DOHH2 (cell line): ENCODE results near the gene CACNA2D4.

ENCODE experiments used
- H3F3A ChIP-seq: fragments of 200-600 bp; sonication (generic), shearing (Covaris generic); 2 replicates; pipeline ENCODE4 v1.6.0; 2016; ENCODE audit warnings: antibody characterized with exemption, mild to moderate bottlenecking; ENCODE audit not compliant: control insufficient read depth, insufficient read depth
- H3K27ac ChIP-seq: fragments of 200-600 bp; sonication (generic); 2 replicates; pipeline ENCODE4 v1.5.1; 2014; ENCODE audit warnings: low read depth, mild to moderate bottlenecking, low read length, moderate library complexity
- H3K27me3 ChIP-seq: fragments of 200-600 bp; sonication (generic); 2 replicates; pipeline ENCODE4 v1.6.1; 2014; ENCODE audit warnings: mild to moderate bottlenecking, low read length, mixed read lengths; ENCODE audit not compliant: control insufficient read depth
- H3K36me3 ChIP-seq: fragments of 200-600 bp; sonication (generic); 2 replicates; pipeline ENCODE4 v1.6.1; 2014; ENCODE audit warnings: mild to moderate bottlenecking, low read length, moderate library complexity, mixed read lengths; ENCODE audit not compliant: control insufficient read depth
- H3K4me1 ChIP-seq: fragments of 200-600 bp; sonication (generic); 2 replicates; pipeline ENCODE4 v1.6.1; 2014; ENCODE audit warnings: mild to moderate bottlenecking, low read length, mixed read lengths; ENCODE audit not compliant: control insufficient read depth
- H3K4me2 ChIP-seq: fragments of 200-600 bp; sonication (generic); 2 replicates; pipeline ENCODE4 v1.6.0; 2014; ENCODE audit warnings: mild to moderate bottlenecking, low read length, moderate library complexity
- H3K4me3 ChIP-seq: fragments of 200-600 bp; sonication (generic); 2 replicates; pipeline ENCODE4 v1.5.1; 2014; ENCODE audit warnings: mild to moderate bottlenecking, low read length, mixed read lengths
- H3K79me2 ChIP-seq: fragments of 200-600 bp; sonication (generic); 2 replicates; pipeline ENCODE4 v1.6.1; 2014; ENCODE audit warnings: mild to moderate bottlenecking, low read length, mixed read lengths; ENCODE audit not compliant: control insufficient read depth
- H3K9me2 ChIP-seq: fragments of 200-600 bp; sonication (generic); replicated peaks from 2 replicates; pipeline ENCODE4 v1.6.1; 2014; ENCODE audit warnings: mild to moderate bottlenecking, low read length, mixed read lengths; ENCODE audit not compliant: control insufficient read depth
- H3K9me3 ChIP-seq: fragments of 200-600 bp; sonication (generic); 2 replicates; pipeline ENCODE4 v1.6.1; 2014; ENCODE audit warnings: antibody characterized with exemption, low read length, mixed read lengths; ENCODE audit not compliant: control insufficient read depth, insufficient read depth
- H4K20me1 ChIP-seq: fragments of 200-600 bp; sonication (generic); 2 replicates; pipeline ENCODE4 v1.6.0; 2014; ENCODE audit warnings: low read depth, mild to moderate bottlenecking, antibody characterized with exemption, low read length, moderate library complexity; ENCODE audit not compliant: control insufficient read depth, insufficient read depth
- EZH2phosphoT487 ChIP-seq: fragments of 200-600 bp; sonication (generic); IDR thresholded peaks from 2 replicates; pipeline ENCODE4 v1.6.1; 2017; ENCODE audit warnings: borderline replicate concordance, mild to moderate bottlenecking, antibody characterized with exemption, low read length, moderate library complexity, mixed read lengths
- TF ChIP-seq, protein P1 (sequence below): fragments of 200-600 bp; sonication (generic); IDR thresholded peaks from one replicate; pipeline ENCODE4 v1.5.1; 2014; ENCODE audit warnings: antibody characterized with exemption, mild to moderate bottlenecking, low read depth, low read length; ENCODE audit not compliant: poor library complexity, severe bottlenecking

CACNA2D4 gene, protein sequence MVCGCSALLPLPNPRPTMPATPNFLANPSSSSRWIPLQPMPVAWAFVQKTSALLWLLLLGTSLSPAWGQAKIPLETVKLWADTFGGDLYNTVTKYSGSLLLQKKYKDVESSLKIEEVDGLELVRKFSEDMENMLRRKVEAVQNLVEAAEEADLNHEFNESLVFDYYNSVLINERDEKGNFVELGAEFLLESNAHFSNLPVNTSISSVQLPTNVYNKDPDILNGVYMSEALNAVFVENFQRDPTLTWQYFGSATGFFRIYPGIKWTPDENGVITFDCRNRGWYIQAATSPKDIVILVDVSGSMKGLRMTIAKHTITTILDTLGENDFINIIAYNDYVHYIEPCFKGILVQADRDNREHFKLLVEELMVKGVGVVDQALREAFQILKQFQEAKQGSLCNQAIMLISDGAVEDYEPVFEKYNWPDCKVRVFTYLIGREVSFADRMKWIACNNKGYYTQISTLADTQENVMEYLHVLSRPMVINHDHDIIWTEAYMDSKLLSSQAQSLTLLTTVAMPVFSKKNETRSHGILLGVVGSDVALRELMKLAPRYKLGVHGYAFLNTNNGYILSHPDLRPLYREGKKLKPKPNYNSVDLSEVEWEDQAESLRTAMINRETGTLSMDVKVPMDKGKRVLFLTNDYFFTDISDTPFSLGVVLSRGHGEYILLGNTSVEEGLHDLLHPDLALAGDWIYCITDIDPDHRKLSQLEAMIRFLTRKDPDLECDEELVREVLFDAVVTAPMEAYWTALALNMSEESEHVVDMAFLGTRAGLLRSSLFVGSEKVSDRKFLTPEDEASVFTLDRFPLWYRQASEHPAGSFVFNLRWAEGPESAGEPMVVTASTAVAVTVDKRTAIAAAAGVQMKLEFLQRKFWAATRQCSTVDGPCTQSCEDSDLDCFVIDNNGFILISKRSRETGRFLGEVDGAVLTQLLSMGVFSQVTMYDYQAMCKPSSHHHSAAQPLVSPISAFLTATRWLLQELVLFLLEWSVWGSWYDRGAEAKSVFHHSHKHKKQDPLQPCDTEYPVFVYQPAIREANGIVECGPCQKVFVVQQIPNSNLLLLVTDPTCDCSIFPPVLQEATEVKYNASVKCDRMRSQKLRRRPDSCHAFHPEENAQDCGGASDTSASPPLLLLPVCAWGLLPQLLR

DNA sequence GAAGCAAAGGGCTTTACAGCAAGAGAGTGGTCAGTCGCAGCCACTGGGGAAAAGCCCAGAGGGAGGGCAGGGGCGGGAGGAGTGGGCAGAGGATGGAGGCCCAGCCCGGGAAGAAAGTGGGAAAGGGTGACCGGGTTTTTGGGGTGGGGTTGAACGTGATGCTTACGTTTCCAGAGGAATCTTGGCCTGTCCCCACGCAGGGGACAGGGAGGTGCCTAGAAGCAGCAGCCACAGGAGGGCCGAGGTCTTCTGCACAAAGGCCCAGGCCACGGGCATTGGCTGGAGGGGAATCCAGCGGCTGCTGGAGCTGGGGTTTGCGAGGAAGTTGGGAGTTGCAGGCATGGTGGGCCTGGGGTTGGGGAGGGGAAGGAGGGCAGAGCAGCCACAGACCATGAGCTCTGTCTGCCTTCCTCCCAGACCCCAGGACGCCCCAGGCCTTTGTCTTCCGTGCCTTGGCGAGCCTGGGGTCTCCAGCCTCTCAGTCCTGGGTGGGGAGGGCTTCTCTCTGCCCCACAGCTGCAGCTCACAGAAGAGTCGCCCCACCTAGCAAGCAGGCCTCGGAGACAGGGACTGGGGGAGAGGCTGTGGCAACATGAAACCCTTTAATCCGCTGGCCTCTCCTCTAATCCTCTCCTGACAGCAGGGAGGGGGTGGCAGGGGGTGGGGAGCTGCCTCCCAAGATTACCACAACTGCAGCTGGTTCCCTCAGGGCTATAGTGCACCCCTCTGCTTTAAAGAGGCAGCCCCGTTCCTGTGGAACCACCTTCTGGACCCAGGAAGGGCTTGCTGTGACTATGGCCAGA is at the start of gene CACNA2D4:
Gene CACNA2D4 (minus strand): TSS at position 572 of the 803 bp plus-strand sequence. CDS start 179 bp downstream, at position 393.
- Histone ChIP-seq H3K4me1 (peaks cover 27% of the 10 kb centered on the region), H3K36me3 (no peaks in the 10 kb centered on the region), H3K27ac (no peak within 1 kb of the TSS), H3K9me3 (no peaks in the 10 kb centered on the region), H3K79me2 (no peaks in the 10 kb centered on the region), H3F3A (no peaks in the 10 kb centered on the region), H3K4me3 (no peak within 1 kb of the TSS), H4K20me1 (no peaks in the 10 kb centered on the region), H3K27me3 (0 out of 2 replicates have a peak, but pooled peaks cover 2% of the 10 kb centered on the region), H3K4me2 (peak within 1 kb of the TSS; percentile 33), H3K9me2 (no peaks in the 10 kb centered on the region)
- TF ChIP-seq EZH2phosphoT487 = no peak
- TF ChIP-seq, protein P1, sequence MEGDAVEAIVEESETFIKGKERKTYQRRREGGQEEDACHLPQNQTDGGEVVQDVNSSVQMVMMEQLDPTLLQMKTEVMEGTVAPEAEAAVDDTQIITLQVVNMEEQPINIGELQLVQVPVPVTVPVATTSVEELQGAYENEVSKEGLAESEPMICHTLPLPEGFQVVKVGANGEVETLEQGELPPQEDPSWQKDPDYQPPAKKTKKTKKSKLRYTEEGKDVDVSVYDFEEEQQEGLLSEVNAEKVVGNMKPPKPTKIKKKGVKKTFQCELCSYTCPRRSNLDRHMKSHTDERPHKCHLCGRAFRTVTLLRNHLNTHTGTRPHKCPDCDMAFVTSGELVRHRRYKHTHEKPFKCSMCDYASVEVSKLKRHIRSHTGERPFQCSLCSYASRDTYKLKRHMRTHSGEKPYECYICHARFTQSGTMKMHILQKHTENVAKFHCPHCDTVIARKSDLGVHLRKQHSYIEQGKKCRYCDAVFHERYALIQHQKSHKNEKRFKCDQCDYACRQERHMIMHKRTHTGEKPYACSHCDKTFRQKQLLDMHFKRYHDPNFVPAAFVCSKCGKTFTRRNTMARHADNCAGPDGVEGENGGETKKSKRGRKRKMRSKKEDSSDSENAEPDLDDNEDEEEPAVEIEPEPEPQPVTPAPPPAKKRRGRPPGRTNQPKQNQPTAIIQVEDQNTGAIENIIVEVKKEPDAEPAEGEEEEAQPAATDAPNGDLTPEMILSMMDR = no peak

DNA sequence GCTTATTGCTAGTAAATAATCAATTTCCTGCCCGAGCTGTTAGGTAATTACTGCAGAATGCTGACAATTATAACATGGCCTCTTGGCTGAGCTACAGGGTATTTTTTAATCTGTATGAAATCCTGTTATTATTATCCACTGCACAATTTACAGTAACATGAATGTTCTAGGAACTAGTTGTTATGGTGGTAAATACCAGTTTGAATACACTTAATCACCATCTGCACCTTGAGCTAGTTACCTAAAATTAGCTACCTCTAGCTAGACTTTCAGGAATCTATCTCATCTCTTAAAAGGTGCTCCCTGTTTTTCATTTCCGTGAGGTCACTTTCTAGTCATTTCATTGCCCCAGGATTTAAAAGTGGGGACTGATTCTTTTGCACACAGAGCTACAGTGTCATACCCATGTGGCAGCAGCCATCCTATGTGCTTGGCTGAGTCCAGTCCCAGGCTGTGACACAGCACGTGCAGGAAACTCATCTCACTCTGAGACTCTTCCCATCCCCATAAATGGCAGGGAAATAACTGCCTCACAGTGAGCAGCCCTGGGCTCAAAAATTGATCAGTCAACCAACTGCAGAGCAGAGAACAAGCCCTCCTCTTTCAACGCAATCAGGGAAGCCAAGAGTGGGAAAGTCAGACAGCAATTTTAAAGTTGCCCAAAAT is 48.2 kb upstream of the CACNA2D4 start:
- TF ChIP-seq, protein P1 = no peak
- no peak for TF ChIP-seq EZH2phosphoT487
- Histone ChIP-seq H3K4me1 (no peaks in the 10 kb centered on the region), H3F3A (no peaks in the 10 kb centered on the region), H3K27me3 (no peaks in the 10 kb centered on the region), H3K9me2 (no peaks in the 10 kb centered on the region), H3K4me3 (no peak overlapping the region), H4K20me1 (no peaks in the 10 kb centered on the region), H3K36me3 (peaks cover 8% of the 10 kb centered on the region), H3K9me3 (no peaks in the 10 kb centered on the region), H3K79me2 (no peaks in the 10 kb centered on the region), H3K27ac (no peak overlapping the region), H3K4me2 (no peak overlapping the region)

DNA sequence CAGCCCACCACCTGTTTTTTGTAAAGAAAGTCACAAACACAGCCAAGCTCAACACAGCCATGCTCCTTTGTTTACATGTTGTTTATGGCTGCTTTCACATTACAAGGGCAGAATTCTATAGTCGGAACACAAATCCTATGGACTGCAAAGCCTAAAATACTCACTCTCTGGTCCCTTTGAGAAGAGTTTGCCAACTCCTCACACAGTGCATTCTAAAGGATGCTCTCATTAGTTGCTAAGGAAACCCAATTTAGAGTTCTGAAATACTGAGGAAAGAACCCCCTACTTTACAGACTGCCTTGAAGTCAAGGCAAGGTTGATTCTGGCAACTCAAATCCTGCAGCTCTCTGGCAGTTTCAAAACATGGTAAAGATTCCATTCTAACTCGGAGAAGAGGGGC is 47.5 kb upstream of the CACNA2D4 start:
- Histone ChIP-seq H4K20me1 (no peaks in the 10 kb centered on the region), H3K4me2 (no peak overlapping the region), H3K4me3 (no peak overlapping the region), H3K9me2 (no peaks in the 10 kb centered on the region), H3K36me3 (peaks cover 8% of the 10 kb centered on the region), H3K4me1 (no peaks in the 10 kb centered on the region), H3K9me3 (no peaks in the 10 kb centered on the region), H3F3A (no peaks in the 10 kb centered on the region), H3K27me3 (no peaks in the 10 kb centered on the region), H3K27ac (no peak overlapping the region), H3K79me2 (no peaks in the 10 kb centered on the region)
- no peak for TF ChIP-seq EZH2phosphoT487
- TF ChIP-seq, protein P1 = no peak
